Measurements from ENCODE around the gene CSF2. TPM values are rescaled to one million over a fixed set of nuclear protein-coding genes. Genes with fewer than 3 reads are reported as not detected.

Gene CSF2
- total and polyA plus RNA-seq, 5 experiments from 2014 or later, result not detected

DNA sequence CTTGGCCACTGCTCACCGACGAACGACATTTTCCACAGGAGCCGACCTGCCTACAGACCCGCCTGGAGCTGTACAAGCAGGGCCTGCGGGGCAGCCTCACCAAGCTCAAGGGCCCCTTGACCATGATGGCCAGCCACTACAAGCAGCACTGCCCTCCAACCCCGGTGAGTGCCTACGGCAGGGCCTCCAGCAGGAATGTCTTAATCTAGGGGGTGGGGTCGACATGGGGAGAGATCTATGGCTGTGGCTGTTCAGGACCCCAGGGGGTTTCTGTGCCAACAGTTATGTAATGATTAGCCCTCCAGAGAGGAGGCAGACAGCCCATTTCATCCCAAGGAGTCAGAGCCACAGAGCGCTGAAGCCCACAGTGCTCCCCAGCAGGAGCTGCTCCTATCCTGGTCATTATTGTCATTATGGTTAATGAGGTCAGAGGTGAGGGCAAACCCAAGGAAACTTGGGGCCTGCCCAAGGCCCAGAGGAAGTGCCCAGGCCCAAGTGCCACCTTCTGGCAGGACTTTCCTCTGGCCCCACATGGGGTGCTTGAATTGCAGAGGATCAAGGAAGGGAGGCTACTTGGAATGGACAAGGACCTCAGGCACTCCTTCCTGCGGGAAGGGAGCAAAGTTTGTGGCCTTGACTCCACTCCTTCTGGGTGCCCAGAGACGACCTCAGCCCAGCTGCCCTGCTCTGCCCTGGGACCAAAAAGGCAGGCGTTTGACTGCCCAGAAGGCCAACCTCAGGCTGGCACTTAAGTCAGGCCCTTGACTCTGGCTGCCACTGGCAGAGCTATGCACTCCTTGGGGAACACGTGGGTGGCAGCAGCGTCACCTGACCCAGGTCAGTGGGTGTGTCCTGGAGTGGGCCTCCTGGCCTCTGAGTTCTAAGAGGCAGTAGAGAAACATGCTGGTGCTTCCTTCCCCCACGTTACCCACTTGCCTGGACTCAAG, 1.5 kb downstream of the CSF2 start:
- ATAC-seq, result no peak
- POLR2A ChIA-PET, result no interaction called here
- Mint-ChIP-seq H3K27me3 (no peaks in the 10 kb centered on the region), H3K4me3 (no peak overlapping the region), H3K9me3 (no peaks in the 10 kb centered on the region), H3K27ac (no peak overlapping the region), H3K36me3 (no peaks in the 10 kb centered on the region), H3K4me1 (peaks cover 0 to 23% (median 0%) of the 10 kb centered on the region in 4 donors)
- DNase-seq, result no peak

DNA sequence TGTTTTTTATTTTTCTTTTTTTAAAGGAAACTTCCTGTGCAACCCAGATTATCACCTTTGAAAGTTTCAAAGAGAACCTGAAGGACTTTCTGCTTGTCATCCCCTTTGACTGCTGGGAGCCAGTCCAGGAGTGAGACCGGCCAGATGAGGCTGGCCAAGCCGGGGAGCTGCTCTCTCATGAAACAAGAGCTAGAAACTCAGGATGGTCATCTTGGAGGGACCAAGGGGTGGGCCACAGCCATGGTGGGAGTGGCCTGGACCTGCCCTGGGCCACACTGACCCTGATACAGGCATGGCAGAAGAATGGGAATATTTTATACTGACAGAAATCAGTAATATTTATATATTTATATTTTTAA, 2.1 kb downstream of the CSF2 start:
- no peak overlapping the region for H3K4me3 Mint-ChIP-seq
- DNase-seq (no peak), ATAC-seq (no peak)
- H3K9me3 Mint-ChIP-seq, result no peaks in the 10 kb centered on the region
- no peaks in the 10 kb centered on the region for H3K36me3 Mint-ChIP-seq
- peaks cover 0 to 23% (median 0%) of the 10 kb centered on the region in 4 donors for H3K4me1 Mint-ChIP-seq
- POLR2A ChIA-PET, result no interaction called here
- no peak overlapping the region for H3K27ac Mint-ChIP-seq
- no peaks in the 10 kb centered on the region for H3K27me3 Mint-ChIP-seq

DNA sequence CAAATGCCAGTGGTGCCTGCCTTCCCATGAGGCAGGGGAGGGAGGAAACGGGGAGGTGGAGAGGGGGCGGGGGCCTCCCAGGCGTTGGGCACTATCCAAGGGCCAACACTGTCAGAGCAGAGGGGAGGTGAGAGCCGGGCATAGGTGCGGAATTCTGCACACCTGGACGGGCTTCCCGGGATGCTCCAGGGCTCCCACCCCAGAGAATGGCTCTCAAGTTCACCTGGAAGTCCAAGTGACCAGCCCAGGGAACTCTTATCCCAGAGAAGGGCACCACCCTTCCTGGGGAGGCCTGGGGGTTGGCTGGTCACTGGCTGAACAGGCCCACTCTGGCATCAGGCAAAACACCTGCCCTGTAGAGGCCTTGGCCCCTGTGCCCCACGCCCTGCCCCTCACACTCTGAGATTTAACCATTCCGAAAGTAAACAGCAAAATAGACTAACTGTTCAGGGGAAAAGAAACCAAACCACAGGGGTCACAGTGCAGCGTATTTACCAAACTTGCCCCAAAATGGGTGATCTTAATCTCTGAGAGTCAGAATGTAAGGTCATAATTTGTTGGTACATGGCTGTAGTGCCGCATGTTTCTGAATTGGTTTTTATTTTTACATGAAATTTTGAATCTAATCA, 2.7 kb downstream of the CSF2 start:
- POLR2A ChIA-PET, result no interaction called here
- H3K4me1 Mint-ChIP-seq, result peaks cover 0 to 21% (median 0%) of the 10 kb centered on the region in 4 donors
- H3K27me3 Mint-ChIP-seq, result no peaks in the 10 kb centered on the region
- DNase-seq (no peak), ATAC-seq (no peak)
- H3K4me3 Mint-ChIP-seq, result no peak overlapping the region
- no peaks in the 10 kb centered on the region for H3K36me3 Mint-ChIP-seq
- peak overlapping the region in 2 of 10 donors; percentile 35 to 37 for H3K27ac Mint-ChIP-seq
- H3K9me3 Mint-ChIP-seq, result no peaks in the 10 kb centered on the region

DNA sequence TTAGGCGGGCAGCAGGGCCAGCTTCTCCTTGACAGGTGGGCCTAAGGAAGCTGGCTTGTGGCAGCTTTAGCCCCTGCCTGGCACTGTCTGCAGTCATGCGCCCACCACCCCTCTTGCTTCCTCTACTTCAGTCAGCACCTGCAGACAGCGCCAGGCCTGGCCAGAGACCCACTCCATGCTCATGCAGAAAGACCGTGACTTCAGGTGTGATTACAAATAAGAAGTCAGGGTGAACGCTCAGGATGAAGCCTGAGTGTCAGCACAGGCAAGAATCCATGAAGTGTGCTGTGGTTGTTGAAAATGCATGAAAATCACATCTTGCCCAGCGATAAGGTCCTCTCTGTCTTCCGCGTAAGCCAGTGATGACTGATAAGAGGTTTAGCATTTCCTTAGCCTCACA, 3.4 kb downstream of the CSF2 start:
- no peaks in the 10 kb centered on the region for H3K36me3 Mint-ChIP-seq
- H3K27ac Mint-ChIP-seq, result peak overlapping the region in 3 of 10 donors; percentile 35 to 58 (median 46)
- ATAC-seq (no peak), DNase-seq (no peak)
- H3K27me3 Mint-ChIP-seq, result no peaks in the 10 kb centered on the region
- no peaks in the 10 kb centered on the region for H3K9me3 Mint-ChIP-seq
- no peak overlapping the region for H3K4me3 Mint-ChIP-seq
- H3K4me1 Mint-ChIP-seq, result peaks cover 0 to 21% (median 2%) of the 10 kb centered on the region in 4 donors
- POLR2A ChIA-PET, result no interaction called here

DNA sequence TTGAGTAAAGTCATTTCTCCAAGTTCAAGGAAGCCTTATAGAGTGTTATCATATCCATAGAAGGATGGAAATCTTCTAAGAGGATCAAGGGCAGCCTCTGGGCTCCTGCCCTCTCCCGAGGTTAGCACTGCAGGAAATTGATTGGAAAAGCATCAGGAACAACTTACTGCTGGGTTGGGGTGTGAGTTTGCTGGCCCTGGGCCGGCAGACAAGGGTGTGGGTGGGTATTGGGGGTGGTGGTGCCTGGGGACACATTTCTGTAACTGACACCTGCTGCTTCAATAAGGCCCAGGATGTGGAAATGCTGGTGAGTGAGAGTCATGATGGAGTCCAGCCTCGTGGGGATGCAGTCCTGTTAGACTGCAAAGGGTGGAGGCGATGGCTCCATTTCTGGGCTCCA, 5.5 kb downstream of the CSF2 start:
- Mint-ChIP-seq H3K27me3 (no peaks in the 10 kb centered on the region), H3K4me3 (no peak overlapping the region), H3K4me1 (peaks cover 0 to 20% (median 7%) of the 10 kb centered on the region in 4 donors), H3K9me3 (no peaks in the 10 kb centered on the region), H3K27ac (no peak overlapping the region), H3K36me3 (no peaks in the 10 kb centered on the region)
- DNase-seq (no peak), ATAC-seq (no peak)
- POLR2A ChIA-PET, result no interaction called here

DNA sequence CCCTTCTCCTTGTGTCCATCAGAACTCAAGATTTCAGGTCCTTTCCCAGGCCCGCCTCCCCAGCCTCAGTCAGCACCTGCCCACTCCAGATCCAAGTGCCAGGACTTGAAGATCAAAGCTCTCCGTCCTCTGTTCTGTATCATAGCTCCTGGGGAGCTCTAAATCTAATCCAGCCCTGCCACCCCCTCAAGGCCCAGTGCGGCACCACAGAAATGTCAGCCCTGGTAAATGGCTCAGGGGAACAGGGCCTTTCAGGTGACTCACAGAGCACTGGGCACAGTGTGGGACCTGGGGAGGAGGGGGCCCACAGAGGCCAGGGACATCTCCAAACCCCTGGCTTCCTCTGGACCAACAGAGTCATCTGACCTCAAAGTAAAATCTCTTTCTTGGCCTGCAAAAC, 6.0 kb downstream of the CSF2 start:
- Mint-ChIP-seq H3K9me3 (no peaks in the 10 kb centered on the region), H3K4me3 (no peak overlapping the region), H3K4me1 (peaks cover 0 to 19% (median 7%) of the 10 kb centered on the region in 4 donors), H3K27me3 (no peaks in the 10 kb centered on the region), H3K27ac (no peak overlapping the region), H3K36me3 (no peaks in the 10 kb centered on the region)
- DNase-seq (no peak), ATAC-seq (no peak)
- POLR2A ChIA-PET, result no interaction called here

DNA sequence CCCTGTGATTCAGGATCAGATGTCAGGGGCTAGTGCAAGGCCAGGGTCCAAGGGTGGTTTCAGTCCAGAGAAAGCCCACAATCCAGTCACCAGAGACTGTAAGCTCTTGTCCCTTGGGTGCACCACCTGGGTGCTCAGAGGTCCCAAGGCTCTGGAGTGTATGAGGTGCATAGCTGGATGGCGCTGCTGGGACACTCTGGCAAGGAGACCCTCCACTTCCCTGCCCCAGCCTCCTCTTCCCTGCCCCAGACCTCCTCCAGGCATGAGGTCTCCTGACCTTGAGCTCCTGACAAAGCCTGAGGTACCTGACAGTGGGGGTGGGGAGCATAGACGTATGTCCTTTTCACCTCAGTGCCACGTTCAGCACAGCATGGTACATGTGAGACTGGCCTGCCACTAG, 7.0 kb downstream of the CSF2 start:
- Mint-ChIP-seq H3K9me3 (no peaks in the 10 kb centered on the region), H3K4me3 (no peak overlapping the region), H3K4me1 (peaks cover 0 to 15% (median 10%) of the 10 kb centered on the region in 4 donors), H3K27me3 (no peaks in the 10 kb centered on the region), H3K36me3 (no peaks in the 10 kb centered on the region), H3K27ac (peak overlapping the region in 1 of 10 donors; percentile 42)
- no peak for ATAC-seq
- DNase-seq, result no peak
- POLR2A ChIA-PET, result no interaction called here

DNA sequence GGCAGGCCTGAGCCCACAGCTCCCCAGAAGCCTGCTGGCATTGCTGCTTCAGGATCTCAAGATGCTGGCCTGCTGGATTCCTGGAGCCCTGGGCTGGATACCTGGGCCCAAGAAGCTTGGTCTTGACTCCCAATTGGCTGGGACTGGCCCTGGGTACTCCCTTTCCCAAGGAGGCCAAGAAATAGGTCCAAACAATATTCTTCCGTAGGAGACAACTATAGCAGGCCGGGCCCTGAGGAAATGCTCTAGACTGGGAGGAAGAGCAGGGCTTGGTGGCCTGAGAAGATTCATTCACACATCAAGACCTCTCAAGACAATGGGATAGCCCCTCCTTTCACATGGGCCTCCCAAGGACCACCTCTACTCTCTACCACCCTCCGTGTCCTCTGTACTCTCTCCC, 7.9 kb downstream of the CSF2 start:
- POLR2A ChIA-PET, result no interaction called here
- Mint-ChIP-seq H3K4me1 (peaks cover 0 to 14% (median 10%) of the 10 kb centered on the region in 4 donors), H3K27me3 (no peaks in the 10 kb centered on the region), H3K4me3 (no peak overlapping the region), H3K27ac (peak overlapping the region in 1 of 10 donors; percentile 28), H3K36me3 (no peaks in the 10 kb centered on the region), H3K9me3 (no peaks in the 10 kb centered on the region)
- ATAC-seq (no peak), DNase-seq (no peak)

DNA sequence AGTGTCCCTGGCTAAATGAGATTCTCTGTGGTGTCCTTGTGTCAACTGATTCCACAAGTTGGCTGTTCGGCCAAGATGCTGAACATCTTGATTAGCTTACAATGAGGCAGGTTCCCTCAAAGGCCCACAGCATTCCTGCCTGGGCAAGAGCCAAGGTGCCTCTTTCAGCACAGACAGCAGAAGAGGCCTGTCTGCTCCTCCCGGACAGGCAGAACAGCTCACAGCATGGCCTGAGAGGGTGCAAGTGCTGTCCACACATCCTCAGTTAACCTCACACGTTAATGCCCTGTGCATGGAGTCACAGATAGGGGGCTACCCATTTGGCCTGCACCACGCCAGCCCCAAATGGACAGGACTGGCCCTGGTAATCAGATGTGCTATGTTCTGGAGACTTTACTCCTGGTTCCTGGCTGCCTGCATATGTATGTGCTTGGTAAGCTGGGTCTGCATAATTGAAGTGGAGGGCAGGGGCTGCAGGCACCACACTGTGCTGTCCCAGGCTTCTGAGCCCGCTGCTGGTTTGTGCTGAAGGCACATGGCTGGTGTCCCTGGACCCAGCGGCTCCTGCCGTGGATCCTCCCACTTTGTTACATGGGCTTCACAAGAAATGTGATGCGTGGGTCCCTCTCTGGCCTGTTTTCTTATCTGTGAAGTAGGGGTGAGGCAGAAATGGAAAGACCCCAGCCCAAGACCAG, 8.9 kb downstream of the CSF2 start:
- Mint-ChIP-seq H3K27me3 (no peaks in the 10 kb centered on the region), H3K4me1 (peaks cover 0 to 14% (median 7%) of the 10 kb centered on the region in 4 donors), H3K4me3 (no peak overlapping the region), H3K36me3 (no peaks in the 10 kb centered on the region), H3K9me3 (no peaks in the 10 kb centered on the region), H3K27ac (peak overlapping the region in 2 of 10 donors; percentile 25 to 43)
- POLR2A ChIA-PET, result no interaction called here
- DNase-seq (no peak), ATAC-seq (no peak)

DNA sequence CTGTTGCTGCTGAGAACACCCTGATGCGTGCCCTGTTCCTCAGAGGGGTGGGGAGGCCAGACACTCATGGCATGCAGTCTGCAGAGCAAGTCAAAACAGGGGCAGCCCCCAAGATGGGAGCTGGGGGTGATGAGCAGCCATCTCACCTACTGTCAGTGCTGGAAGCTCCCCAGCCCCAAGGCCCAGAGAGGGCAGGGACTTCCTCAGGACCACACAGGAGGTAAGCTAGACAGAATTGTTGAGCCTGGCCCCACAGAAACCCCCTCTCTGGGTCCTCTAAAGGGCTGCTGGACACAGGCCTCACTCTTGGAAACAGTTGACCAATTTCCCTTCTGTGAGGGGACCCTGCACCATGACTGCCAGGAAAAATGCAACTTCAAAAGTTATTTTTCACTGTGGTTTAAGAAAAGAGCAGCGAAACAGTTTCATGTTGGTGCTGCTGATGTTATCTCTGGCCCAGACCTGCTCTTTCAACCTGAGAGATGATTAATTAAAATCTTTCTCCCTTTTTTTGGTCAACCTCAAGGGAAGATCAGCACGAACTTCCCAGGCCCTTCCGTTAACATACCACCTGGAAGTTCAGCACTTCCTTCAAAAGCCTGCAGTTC, 9.6 kb downstream of the CSF2 start:
- H3K27me3 Mint-ChIP-seq, result no peaks in the 10 kb centered on the region
- POLR2A ChIA-PET, result no interaction called here
- DNase-seq (no peak), ATAC-seq (no peak)
- H3K27ac Mint-ChIP-seq, result peak overlapping the region in 2 of 10 donors; percentile 25 to 43
- H3K9me3 Mint-ChIP-seq, result no peaks in the 10 kb centered on the region
- peaks cover 0 to 14% (median 7%) of the 10 kb centered on the region in 4 donors for H3K4me1 Mint-ChIP-seq
- no peak overlapping the region for H3K4me3 Mint-ChIP-seq
- no peaks in the 10 kb centered on the region for H3K36me3 Mint-ChIP-seq

DNA sequence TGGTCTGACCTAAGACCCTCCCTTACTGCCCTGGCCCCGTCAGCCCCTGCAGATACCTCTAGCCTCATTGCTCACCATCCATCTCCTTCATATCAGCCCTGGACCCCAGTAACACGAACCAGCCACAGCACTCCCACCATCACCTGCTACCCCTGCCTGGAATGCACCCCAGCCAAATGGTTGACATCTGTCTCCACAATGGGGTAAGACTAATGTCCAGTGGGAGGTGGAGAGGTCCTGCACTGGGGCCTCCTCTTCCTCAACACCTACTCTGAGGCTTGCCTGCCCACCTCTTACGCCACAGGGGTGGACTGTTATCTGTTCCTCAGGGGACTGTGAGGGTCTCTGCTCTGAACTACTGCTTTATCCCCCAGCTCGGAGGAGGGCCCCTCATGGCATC, 12.1 kb downstream of the CSF2 start:
- POLR2A ChIA-PET, result no interaction called here
- peak overlapping the region in 1 of 10 donors; percentile 10 for H3K27ac Mint-ChIP-seq
- no peaks in the 10 kb centered on the region for H3K27me3 Mint-ChIP-seq
- ATAC-seq (no peak), DNase-seq (no peak)
- no peaks in the 10 kb centered on the region for H3K9me3 Mint-ChIP-seq
- no peak overlapping the region for H3K4me3 Mint-ChIP-seq
- peaks cover 0 to 14% (median 8%) of the 10 kb centered on the region in 4 donors for H3K4me1 Mint-ChIP-seq
- no peaks in the 10 kb centered on the region for H3K36me3 Mint-ChIP-seq

DNA sequence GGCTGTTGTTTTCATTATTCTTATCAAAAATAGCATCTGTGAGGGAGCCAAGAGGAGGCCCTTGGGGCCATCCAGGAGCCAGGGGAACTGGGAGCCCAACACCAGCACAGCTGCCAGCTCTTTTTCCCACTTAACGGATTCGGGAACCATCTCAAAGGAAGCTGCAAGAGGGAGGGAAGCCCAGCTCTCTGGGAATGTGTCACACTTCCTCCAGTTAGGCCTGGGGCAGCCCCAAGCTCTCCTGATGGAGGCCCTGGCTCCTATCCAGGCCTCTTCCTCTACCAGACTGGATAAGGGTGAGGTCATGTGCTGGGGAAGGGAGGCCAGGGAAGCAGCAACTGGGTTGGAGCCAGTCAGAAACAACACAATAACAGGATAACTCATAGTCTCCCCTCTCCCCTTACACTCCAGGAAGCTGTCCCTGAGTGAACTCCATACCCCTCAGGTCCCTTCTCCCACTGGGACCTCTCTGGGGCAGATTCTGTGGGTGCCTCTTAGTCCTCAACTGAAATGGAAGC, 12.7 kb downstream of the CSF2 start:
- Mint-ChIP-seq H3K4me1 (peaks cover 0 to 14% (median 8%) of the 10 kb centered on the region in 4 donors), H3K36me3 (no peaks in the 10 kb centered on the region), H3K4me3 (no peak overlapping the region), H3K27me3 (no peaks in the 10 kb centered on the region), H3K9me3 (no peaks in the 10 kb centered on the region), H3K27ac (peak overlapping the region in 2 of 10 donors; percentile 10 to 34)
- POLR2A ChIA-PET, result no interaction called here
- DNase-seq (no peak), ATAC-seq (no peak)

Measured in naive thymus-derived CD8-positive, alpha-beta T cell (primary cell).